GM19463 (cell line): Measurements from ENCODE around the gene TRMT5.

ENCODE experiments used
- ATAC-seq: cut with Tn5 transposase; IDR thresholded peaks from one replicate; pipeline ENCODE4 v1.9.1; 2021; ENCODE audit warnings: mild to moderate bottlenecking, moderate library complexity; ENCODE audit not compliant: unreplicated experiment

TRMT5 gene

GRCh38 chr14:60964904-60965303 lies 16.0 kb downstream of the TRMT5 start:
- ATAC-seq: no peak

- ATAC-seq: no peak
Observed at GRCh38 chr14:60963761-60964160, 17.1 kb downstream of the TRMT5 start.

DNA sequence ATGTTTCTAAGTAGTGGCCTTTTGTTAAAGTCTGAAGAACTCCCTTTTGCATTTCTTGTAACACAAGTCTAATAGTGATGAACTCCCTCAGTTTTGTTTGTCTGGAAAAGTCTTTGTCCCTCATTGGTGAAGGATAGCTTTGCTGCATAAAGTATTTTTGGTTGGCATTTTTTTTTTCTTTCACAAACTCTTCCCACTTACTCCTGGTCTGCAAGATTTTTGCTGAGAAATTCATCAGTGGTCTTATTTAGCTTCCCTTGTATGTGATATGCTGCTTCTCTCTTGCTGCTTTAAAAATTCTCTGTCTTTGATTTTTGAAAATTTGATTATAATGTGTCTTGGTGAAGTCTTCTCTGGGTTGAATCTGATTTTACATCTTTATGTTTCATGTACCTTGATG lies 22.7 kb downstream of the TRMT5 start:
- ATAC-seq: no peak

DNA sequence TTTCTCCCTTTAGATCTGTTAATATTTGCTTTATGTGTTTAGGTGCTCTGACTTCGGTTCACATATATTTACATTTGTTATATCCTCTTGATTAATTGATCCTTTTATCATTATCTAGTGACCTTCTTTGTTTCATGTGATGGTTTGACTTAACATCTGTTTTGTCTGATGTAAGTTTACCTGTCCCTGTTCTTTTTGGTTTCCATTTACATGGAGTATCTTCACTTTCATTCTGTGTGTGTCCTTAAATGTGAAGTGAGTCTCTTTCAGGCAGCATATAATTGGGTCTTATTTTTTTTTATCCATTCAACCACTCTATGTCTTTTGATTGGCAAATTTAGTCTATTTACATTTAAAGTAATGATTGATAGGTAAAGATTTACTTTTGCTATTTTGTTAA lies 24.2 kb downstream of the TRMT5 start:
- ATAC-seq: no peak

DNA sequence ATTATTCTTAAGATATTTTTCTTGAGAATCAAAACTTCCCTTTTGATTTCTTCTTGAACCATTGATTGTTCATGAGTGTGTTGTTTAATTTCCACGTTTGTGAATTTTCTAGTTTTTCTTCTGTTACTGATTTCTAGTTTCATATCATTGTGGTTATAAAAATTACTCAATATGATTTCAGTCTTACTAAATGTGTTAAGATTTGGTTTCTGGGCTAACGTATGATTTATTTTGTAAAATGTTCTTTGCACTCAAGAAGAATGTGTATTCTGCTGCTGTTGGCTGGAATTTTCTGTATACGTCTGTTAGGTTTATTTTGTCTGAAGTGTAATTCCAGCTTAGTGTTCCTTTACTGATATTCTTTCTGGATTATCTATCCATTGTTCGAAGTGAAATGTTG lies 24.7 kb downstream of the TRMT5 start:
- no peak for ATAC-seq

DNA sequence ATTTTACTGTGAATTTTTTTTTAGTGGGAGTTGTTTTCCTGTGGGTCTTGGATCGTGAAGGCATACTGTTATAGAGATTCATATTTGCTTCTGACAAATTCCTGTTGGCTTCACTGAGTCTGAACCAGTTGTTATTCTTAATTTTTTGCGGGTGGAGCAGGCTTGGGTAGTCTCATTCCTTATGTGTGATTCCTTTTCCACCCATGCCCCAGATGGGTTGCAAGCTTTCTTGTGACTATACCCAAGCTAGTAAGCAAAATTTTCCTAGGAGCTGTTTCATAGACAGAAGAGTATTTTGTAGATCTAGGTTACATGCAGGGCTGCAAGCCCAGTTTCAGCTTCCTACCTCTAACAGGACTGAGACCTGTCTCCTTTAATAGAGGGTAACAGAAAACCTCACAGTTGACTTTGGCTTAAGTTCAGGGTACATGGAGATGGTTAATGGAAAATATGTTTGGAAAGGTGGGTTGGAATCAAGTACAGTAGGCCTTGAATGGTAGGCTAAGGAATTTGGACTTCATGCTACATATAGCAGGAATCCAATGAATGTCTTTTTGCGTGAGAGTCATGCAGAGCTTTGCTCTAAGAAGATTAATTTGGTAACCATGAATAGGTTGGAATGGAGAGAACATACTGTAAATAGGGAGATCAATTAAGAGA lies 29.0 kb downstream of the TRMT5 start:
- no peak for ATAC-seq

DNA sequence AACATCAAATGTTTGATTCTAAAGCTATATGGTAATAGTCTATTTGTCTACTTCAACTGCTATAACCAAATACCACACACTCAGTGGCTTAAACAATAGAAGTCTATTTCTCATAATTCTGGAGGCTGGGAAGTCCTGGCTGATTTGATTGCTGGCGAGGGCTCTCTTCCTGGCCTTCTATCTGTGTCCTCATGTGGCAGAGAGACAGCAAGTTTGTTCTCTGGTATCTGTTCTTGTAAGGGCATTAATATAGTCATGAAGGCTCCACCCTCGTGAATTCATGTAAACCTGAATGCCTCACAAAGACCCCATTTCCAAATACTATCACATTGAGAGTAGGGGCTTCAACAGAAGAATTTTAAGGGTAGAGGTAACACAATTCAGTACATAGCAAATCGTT lies 34.1 kb downstream of the TRMT5 start:
- no peak for ATAC-seq

GRCh38 chr14:60945984-60946383 lies 34.9 kb downstream of the TRMT5 start:
- no peak for ATAC-seq

DNA sequence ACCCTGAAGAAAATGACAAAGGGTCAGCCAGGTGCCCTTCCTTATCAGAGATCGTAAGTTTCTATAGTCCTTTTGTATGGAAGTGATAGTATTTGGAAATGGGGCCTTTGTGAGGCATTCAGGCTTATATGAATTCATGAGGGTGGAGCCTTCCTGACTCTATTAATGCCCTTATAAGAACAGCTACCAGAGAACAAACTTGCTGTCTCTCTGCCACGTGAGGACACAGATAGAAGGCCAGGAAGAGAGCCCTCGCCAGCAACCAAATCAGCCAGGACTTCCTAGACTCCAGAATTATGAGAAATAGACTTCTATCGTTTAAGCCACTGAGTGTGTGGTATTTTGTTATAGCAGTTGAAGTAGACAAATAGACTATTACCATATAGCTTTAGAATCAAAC lies 36.7 kb downstream of the TRMT5 start:
- no peak for ATAC-seq

GRCh38 chr14:60943637-60944032 lies 37.2 kb downstream of the TRMT5 start:
- ATAC-seq: no peak

DNA sequence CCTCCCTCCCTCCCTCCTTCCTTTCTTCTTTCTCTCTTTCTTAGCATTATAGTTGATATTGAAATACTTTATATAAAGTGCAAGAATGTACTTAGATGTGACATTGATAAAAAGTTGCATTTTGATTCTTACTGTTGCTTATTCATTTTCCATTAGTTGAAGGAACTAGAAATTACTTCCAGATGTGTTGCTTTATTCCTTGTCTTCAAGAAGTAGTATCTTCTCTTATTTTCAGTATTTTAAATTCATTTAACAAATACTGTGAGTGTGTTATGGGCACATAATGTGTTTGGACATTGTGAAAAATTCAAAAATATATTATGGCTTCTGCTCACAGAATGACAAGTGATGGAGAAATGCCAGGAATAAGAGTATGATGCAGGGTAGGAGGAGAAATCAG lies 45.6 kb downstream of the TRMT5 start:
- ATAC-seq: no peak

GRCh38 chr14:60933920-60934655 lies 46.8 kb downstream of the TRMT5 start:
- no peak for ATAC-seq

DNA sequence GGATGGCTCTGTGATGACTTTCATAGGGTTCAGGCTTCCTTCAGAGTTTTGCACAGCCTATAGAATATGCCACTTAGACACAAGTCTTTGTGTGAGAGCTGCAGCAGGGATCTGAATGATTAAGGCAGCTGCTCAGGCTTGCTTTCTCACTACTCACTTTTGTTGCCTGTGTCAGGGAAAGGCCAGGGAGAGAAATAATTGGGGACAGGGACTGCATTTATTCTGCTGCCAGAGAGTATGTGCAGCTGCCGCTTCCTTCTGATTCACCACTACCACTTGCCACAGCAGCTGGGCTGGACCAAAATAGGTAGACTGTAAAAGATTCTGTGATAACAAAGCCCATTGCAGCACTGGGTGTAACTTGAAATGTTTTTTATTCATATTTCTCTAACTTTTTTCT lies 49.7 kb downstream of the TRMT5 start:
- no peak for ATAC-seq

DNA sequence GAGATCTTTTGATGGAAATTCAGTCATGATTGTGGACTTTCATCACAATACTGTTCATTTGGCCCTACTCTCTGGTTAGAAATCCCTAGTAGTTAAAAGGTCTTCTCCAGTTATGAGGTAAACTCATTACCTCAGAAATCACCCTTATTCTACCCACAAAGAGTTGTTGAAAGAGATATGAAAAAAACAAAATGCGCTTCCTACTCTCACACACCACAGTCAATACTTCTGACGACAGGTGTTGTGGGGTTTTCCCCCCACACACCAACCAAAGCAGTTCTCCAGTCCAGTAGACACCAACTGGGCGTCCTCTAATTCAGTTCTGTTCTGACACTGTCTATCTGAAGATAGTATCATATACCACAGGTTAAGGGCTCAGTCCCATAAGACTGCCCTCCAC lies 54.9 kb downstream of the TRMT5 start:
- ATAC-seq: peak; percentile 99

DNA sequence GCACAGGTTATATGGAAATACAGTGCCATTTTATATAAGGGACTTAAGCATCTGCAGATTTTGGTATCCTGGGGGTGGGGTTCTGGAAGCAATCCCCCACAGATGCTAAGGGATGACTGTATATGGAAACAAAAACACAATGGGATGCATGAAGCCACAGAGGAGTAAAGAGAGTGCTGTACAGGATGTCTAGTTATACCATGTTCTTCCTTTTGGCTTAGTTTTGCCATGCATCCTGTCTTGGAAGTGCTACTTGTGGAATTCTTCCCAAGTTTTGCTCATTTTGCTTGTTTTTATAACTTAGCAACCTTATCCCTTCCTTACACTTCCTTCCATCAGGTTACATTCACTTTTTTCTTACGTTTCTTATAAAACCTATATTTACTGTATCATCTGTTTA lies 55.6 kb downstream of the TRMT5 start:
- no peak for ATAC-seq

DNA sequence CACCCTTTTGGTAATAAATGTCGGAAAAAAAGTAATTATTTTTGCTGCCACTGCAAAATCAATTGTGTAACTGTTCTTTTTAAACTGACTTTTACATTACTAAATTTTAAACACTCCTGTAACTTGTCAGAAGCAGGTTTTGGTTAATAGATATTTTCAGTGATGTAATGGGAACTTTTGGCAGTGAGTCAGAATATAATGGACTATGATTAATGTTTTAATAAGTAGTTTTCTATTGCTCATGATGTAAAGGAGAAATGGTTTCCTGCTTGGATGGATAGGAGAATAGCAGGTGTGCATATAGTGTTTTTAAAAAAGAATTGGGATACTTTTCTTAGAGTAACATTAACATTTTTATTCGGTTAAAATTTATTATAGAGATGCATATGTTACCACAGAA lies 58.8 kb downstream of the TRMT5 start:
- no peak for ATAC-seq
